Measurements from ENCODE around the gene RGSL1. TPM values are rescaled to one million over a fixed set of nuclear protein-coding genes. Genes with fewer than 3 reads are reported as not detected.

The RGSL1 gene
- polyA plus RNA-seq, 1 experiment = not detected

DNA sequence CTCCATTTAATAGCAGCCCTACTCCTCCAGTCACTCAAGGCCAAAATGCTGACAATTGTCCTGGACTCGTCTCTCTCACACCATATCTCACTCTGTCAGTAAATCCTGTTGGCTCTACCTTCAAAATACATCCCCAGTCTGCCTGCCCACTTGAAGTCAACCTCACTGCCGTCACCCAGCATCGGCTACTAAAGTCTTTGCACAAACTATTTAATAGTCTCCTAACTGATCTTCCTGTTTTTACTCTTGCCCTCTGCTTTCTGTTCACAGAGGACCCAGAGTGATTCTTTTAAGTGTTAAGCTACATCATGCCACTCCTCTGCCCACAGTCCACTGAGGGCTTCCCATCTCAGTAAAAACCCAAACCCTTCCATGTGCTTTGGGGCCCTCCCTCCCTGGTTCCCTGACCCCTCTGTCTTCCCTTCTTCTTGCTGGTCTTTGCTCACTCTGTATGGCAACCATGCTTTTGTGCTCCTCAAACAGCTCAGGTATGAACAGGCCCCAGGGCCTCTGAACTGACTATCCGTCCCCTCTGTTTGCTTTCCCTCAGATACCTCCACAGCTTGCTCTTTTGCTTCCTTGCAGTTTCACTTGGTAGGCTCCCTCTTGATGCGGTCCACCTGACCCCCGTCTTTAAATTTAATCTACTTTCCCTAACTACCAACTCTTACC is 120.1 kb downstream of the RGSL1 start:
- DNase-seq (ENCODE audit: low read depth) = no peak
- ChIA-PET CTCF (no interaction called here), POLR2A (no interaction called here)
- H3K36me3 ChIP-seq (ENCODE audit: control insufficient read depth, insufficient read depth, low read length) = peaks cover under 1% of the 10 kb centered on the region; the same call in 1 of the 2 replicates
- TF ChIP-seq, protein P1, sequence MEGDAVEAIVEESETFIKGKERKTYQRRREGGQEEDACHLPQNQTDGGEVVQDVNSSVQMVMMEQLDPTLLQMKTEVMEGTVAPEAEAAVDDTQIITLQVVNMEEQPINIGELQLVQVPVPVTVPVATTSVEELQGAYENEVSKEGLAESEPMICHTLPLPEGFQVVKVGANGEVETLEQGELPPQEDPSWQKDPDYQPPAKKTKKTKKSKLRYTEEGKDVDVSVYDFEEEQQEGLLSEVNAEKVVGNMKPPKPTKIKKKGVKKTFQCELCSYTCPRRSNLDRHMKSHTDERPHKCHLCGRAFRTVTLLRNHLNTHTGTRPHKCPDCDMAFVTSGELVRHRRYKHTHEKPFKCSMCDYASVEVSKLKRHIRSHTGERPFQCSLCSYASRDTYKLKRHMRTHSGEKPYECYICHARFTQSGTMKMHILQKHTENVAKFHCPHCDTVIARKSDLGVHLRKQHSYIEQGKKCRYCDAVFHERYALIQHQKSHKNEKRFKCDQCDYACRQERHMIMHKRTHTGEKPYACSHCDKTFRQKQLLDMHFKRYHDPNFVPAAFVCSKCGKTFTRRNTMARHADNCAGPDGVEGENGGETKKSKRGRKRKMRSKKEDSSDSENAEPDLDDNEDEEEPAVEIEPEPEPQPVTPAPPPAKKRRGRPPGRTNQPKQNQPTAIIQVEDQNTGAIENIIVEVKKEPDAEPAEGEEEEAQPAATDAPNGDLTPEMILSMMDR (IDR thresholded peaks at IDR 0.05; ENCODE audit: insufficient read depth, low read depth, low read length) = no peak
- no peaks in the 10 kb centered on the region for H3K27me3 ChIP-seq (ENCODE audit: control insufficient read depth, insufficient read depth, low read length)
- no peak overlapping the region for H3K4me3 ChIP-seq (ENCODE audit: low read depth, low read length)

DNA sequence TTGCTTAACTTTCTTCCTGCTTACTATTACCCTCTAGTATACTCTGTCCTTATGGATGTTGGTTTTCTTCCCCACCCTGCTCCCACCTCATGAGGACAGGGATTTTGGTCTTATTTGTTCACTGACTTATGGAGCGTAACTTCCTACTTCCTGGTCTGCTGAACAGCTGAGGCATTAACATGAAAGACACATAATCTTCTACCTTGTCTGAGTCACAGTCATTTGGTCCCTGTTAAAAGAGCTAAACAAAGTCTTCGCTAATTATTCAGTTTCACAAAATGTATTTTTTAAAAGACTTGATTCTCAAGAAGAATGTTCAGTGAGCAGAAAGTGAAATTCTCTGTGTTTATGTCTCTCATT is 120.6 kb downstream of the RGSL1 start:
- POLR2A ChIA-PET = no interaction called here
- TF ChIP-seq, protein P1 (IDR thresholded peaks at IDR 0.05; ENCODE audit: insufficient read depth, low read depth, low read length) = no peak
- no peaks in the 10 kb centered on the region for H3K27me3 ChIP-seq (ENCODE audit: control insufficient read depth, insufficient read depth, low read length)
- peaks cover 3% of the 10 kb centered on the region; the same call in 1 of the 2 replicates for H3K36me3 ChIP-seq (ENCODE audit: control insufficient read depth, insufficient read depth, low read length)
- no peak overlapping the region for H3K4me3 ChIP-seq (ENCODE audit: low read depth, low read length)
- DNase-seq (ENCODE audit: low read depth) = no peak
- CTCF ChIA-PET = no interaction called here

DNA sequence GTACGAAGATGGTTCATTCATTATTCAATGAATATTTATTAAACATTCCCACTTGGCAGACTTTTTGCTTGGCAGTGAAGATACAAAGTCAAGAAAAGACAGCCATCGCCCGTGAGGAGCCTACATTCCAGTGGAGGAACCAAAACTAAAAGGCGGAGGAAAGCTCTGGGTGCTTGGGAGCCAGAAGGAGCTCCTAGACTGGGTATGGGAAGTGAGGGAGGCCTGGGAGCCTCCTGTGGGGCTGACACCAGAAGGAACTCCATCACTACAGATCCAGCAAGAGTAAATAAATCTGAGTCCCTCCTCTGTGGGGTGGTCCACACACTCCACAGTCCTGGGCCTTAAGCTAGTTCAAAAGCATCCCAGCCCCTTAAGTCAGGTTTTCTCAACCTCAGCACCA is 124.2 kb downstream of the RGSL1 start:
- no peak for DNase-seq (ENCODE audit: low read depth)
- Histone ChIP-seq H3K36me3 (ENCODE audit: control insufficient read depth, insufficient read depth, low read length) (peaks cover 3% of the 10 kb centered on the region; the same call in 1 of the 2 replicates), H3K27me3 (ENCODE audit: control insufficient read depth, insufficient read depth, low read length) (no peaks in the 10 kb centered on the region), H3K4me3 (ENCODE audit: low read depth, low read length) (no peak overlapping the region)
- ChIA-PET POLR2A (no interaction called here), CTCF (no interaction called here)
- TF ChIP-seq, protein P1 (IDR thresholded peaks at IDR 0.05; ENCODE audit: insufficient read depth, low read depth, low read length) = no peak

DNA sequence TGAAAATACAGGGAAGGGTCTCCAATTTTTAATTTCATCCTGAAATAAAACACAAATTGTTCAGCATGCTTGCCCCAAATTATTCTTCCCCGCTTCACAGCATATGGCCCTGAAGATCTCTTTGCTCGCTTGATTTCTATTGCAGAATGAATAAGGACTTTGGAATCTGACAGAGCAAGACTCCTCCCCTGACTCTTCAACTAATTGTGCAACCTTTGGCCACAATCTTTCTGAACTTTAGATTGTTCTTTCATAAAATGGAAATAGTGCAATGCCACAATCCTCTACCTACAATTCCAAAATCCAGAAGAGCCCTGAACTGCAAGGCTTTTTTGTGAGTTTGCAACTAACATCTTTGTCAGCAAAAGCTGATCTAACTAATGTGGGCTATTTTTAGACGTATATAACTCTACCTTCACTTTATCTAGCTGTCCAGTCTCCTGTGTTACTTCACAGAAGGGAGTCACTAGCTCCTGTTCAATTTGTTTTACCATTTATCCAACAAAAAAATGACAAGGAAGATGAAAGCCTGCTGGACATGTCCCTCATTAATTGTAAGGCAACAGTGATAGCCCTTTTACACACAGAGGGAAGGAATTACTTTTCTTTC is 125.7 kb downstream of the RGSL1 start:
- no peak for DNase-seq (ENCODE audit: low read depth)
- CTCF ChIA-PET = interaction anchor here (0.6 kb wide), 3 partner anchors 12 to 25 kb away, joined by 3 read pairs; no protein-coding TSS in a partner anchor
- POLR2A ChIA-PET = no interaction called here
- no peak overlapping the region for H3K4me3 ChIP-seq (ENCODE audit: low read depth, low read length)
- TF ChIP-seq, protein P1 (IDR thresholded peaks at IDR 0.05; ENCODE audit: insufficient read depth, low read depth, low read length) = no peak
- peaks cover 6% of the 10 kb centered on the region; the same call in 1 of the 2 replicates for H3K36me3 ChIP-seq (ENCODE audit: control insufficient read depth, insufficient read depth, low read length)
- no peaks in the 10 kb centered on the region for H3K27me3 ChIP-seq (ENCODE audit: control insufficient read depth, insufficient read depth, low read length)

DNA sequence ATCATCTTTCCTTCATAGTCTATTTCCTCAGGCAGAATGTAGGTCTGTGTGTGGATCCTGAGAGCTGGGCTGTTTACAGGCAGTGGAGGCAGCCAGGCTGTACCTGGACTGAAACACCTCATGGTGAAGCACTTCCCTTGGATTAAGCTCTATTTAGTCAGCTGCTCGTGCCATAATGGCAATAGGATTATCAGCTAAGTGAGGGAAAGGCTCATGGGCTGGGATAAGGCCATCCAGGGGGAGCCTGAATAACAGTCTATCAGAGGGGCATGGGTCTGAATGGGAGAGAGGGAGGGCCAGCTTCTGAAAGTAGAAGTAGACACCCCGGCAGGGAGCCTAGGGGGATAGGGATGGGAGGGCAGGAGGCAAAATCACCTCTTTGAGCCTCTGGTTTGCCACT is 130.8 kb downstream of the RGSL1 start:
- CTCF ChIA-PET = interaction anchor here (1.5 to 1.6 kb wide), 2 partner anchors 8 to 20 kb away, joined by 5 to 7 read pairs; partner anchors contain the start of gene RNASEL
- TF ChIP-seq, protein P1 (IDR thresholded peaks at IDR 0.05; ENCODE audit: insufficient read depth, low read depth, low read length) = no peak
- no peak for DNase-seq (ENCODE audit: low read depth)
- Histone ChIP-seq H3K36me3 (ENCODE audit: control insufficient read depth, insufficient read depth, low read length) (peaks cover 4% of the 10 kb centered on the region), H3K27me3 (ENCODE audit: control insufficient read depth, insufficient read depth, low read length) (no peaks in the 10 kb centered on the region), H3K4me3 (ENCODE audit: low read depth, low read length) (no peak overlapping the region)
- POLR2A ChIA-PET = no interaction called here

Data from BJ (cell line).